OCI-LY3 (cell line): ENCODE data around the gene ERC1.

Experiments
- H2AFZ ChIP-seq: fragments of 200-600, 300-600 bp; shearing (Covaris generic); 2 replicates; pipeline ENCODE4 v1.6.0; 2014; ENCODE audit warnings: antibody characterized with exemption, low read depth, low read length
- H3K27ac ChIP-seq: fragments of 200-600, 300-600 bp; sonication (generic); 2 replicates; pipeline ENCODE4 v1.5.1; 2014; ENCODE audit warnings: mild to moderate bottlenecking, low read length, moderate library complexity, mixed read lengths
- H3K27me3 ChIP-seq: fragments of 200-600, 300-600 bp; sonication (generic); 2 replicates; pipeline ENCODE4 v1.6.1; 2014; ENCODE audit warnings: low read depth, low read length, mixed read lengths
- H3K36me3 ChIP-seq: fragments of 200-600, 300-600 bp; sonication (generic); replicated peaks from 2 replicates; pipeline ENCODE3; 2014; ENCODE audit warnings: low read depth, low read length, mixed read lengths
- H3K4me1 ChIP-seq: fragments of 300-600, 200-600 bp; sonication (generic); 2 replicates; pipeline ENCODE4 v1.6.1; 2014; ENCODE audit warnings: low read length, mixed read lengths
- H3K4me2 ChIP-seq: fragments of 200-600, 300-600 bp; sonication (generic); 2 replicates; pipeline ENCODE4 v1.6.1; 2014; ENCODE audit warnings: low read length, mixed read lengths
- H3K4me3 ChIP-seq: fragments of 300-600, 200-600 bp; sonication (generic); 2 replicates; pipeline ENCODE4 v1.5.1; 2014; ENCODE audit warnings: antibody characterized with exemption, mild to moderate bottlenecking, low read length, moderate library complexity
- H3K79me2 ChIP-seq: fragments of 300-600, 200-600 bp; shearing (Covaris generic); 2 replicates; pipeline ENCODE4 v1.6.1; 2014; ENCODE audit warnings: mild to moderate bottlenecking, low read length, mixed read lengths
- H3K9ac ChIP-seq: fragments of 300-600, 200-600 bp; shearing (Covaris generic); 2 replicates; pipeline ENCODE4 v1.6.0; 2014; ENCODE audit warnings: mild to moderate bottlenecking, low read length, moderate library complexity
- H3K9me3 ChIP-seq: fragments of 200-600, 300-600 bp; shearing (Covaris generic); 2 replicates; pipeline ENCODE4 v1.6.1; 2014; ENCODE audit warnings: low read length, mixed read lengths; ENCODE audit not compliant: insufficient read depth
- H4K20me1 ChIP-seq: fragments of 200-600, 300-600 bp; sonication (generic); 2 replicates; pipeline ENCODE4 v1.6.1; 2016; ENCODE audit warnings: low read length, mixed read lengths; ENCODE audit not compliant: insufficient read depth
- EZH2phosphoT487 ChIP-seq: fragments of 200-600 bp; shearing (Covaris generic); IDR thresholded peaks from 2 replicates; pipeline ENCODE4 v1.6.1; 2018; ENCODE audit warnings: antibody characterized with exemption, mixed run types, low read depth
- TF ChIP-seq, protein P1 (sequence below): fragments of 200-600, 300-600 bp; sonication (generic); IDR thresholded peaks from 2 replicates; pipeline ENCODE4 v1.5.1; 2014; ENCODE audit warnings: antibody characterized with exemption, low read length, low read depth

Gene ERC1

DNA sequence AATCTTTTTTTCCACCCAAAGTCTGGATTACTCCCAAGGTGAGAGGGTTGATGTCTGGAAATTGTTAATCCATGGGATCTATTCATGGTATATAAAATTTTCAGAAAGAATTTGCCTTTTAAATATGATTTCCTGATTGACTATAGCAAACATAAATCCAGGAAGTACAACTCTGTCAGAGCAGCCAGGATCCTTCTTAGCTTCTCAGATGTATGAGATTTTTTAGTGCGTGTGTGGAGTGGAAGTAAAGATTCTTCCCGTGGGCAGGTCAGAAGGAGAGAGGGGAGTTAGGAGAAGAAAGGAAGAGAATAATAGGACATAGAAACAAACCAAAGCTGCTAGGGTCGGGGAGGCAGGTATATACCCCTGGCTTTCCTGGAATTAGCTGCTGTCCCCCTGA lies 444.0 kb downstream of the ERC1 start:
- Histone ChIP-seq H3K4me3 (no peak overlapping the region), H3K36me3 (no peaks in the 10 kb centered on the region), H3K9me3 (no peaks in the 10 kb centered on the region), H3K27ac (no peak overlapping the region), H4K20me1 (no peaks in the 10 kb centered on the region), H3K4me1 (no peaks in the 10 kb centered on the region), H3K79me2 (no peaks in the 10 kb centered on the region), H3K4me2 (no peak overlapping the region), H2AFZ (no peak overlapping the region), H3K9ac (no peak overlapping the region), H3K27me3 (no peaks in the 10 kb centered on the region)
- TF ChIP-seq, protein P1, sequence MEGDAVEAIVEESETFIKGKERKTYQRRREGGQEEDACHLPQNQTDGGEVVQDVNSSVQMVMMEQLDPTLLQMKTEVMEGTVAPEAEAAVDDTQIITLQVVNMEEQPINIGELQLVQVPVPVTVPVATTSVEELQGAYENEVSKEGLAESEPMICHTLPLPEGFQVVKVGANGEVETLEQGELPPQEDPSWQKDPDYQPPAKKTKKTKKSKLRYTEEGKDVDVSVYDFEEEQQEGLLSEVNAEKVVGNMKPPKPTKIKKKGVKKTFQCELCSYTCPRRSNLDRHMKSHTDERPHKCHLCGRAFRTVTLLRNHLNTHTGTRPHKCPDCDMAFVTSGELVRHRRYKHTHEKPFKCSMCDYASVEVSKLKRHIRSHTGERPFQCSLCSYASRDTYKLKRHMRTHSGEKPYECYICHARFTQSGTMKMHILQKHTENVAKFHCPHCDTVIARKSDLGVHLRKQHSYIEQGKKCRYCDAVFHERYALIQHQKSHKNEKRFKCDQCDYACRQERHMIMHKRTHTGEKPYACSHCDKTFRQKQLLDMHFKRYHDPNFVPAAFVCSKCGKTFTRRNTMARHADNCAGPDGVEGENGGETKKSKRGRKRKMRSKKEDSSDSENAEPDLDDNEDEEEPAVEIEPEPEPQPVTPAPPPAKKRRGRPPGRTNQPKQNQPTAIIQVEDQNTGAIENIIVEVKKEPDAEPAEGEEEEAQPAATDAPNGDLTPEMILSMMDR, result no peak
- TF ChIP-seq EZH2phosphoT487, result no peak

GRCh38 chr12:1435456-1435855 lies 444.4 kb downstream of the ERC1 start:
- no peak overlapping the region for H3K4me3 ChIP-seq
- H3K4me1 ChIP-seq, result no peaks in the 10 kb centered on the region
- no peaks in the 10 kb centered on the region for H3K9me3 ChIP-seq
- H2AFZ ChIP-seq, result no peak overlapping the region
- H3K4me2 ChIP-seq, result no peak overlapping the region
- no peak for TF ChIP-seq EZH2phosphoT487
- no peak overlapping the region for H3K9ac ChIP-seq
- H3K27ac ChIP-seq, result no peak overlapping the region
- H4K20me1 ChIP-seq, result no peaks in the 10 kb centered on the region
- no peaks in the 10 kb centered on the region for H3K36me3 ChIP-seq
- H3K79me2 ChIP-seq, result no peaks in the 10 kb centered on the region
- no peaks in the 10 kb centered on the region for H3K27me3 ChIP-seq

DNA sequence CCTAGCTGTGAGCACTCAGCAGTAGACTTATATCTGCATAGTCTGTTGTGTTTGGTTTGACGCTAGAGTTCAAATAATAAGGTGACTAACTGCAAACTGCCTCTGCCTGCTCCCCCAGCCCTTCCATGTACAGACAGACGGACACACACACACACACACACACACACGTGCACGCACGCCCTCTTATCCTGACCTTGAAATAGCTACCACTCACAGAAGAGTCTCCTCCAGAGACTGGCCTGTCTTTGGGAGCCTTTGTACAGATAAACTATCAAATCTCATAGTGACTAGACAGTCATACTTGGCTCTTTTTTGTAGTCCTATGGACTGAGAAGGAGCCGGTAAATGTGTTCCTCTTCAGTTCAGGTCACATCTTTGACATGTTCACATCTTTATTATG lies 445.0 kb downstream of the ERC1 start:
- TF ChIP-seq, protein P1, result no peak
- TF ChIP-seq EZH2phosphoT487, result no peak
- no peak overlapping the region for H3K9ac ChIP-seq
- H3K9me3 ChIP-seq, result no peaks in the 10 kb centered on the region
- H3K4me2 ChIP-seq, result no peak overlapping the region
- H3K27me3 ChIP-seq, result no peaks in the 10 kb centered on the region
- no peaks in the 10 kb centered on the region for H3K36me3 ChIP-seq
- H3K27ac ChIP-seq, result no peak overlapping the region
- H3K4me1 ChIP-seq, result no peaks in the 10 kb centered on the region
- no peaks in the 10 kb centered on the region for H4K20me1 ChIP-seq
- H3K79me2 ChIP-seq, result no peaks in the 10 kb centered on the region
- H3K4me3 ChIP-seq, result no peak overlapping the region
- no peak overlapping the region for H2AFZ ChIP-seq

- Histone ChIP-seq H3K27ac (no peak overlapping the region), H3K79me2 (no peaks in the 10 kb centered on the region), H3K9me3 (no peaks in the 10 kb centered on the region), H3K27me3 (no peaks in the 10 kb centered on the region), H2AFZ (no peak overlapping the region), H3K9ac (no peak overlapping the region), H3K4me2 (no peak overlapping the region), H3K4me1 (no peaks in the 10 kb centered on the region), H3K36me3 (no peaks in the 10 kb centered on the region), H3K4me3 (no peak overlapping the region), H4K20me1 (no peaks in the 10 kb centered on the region)
- TF ChIP-seq, protein P1, result no peak
- TF ChIP-seq EZH2phosphoT487, result no peak
Measured at GRCh38 chr12:1436981-1437380, 446.0 kb downstream of the ERC1 start.

GRCh38 chr12:1439201-1439600 lies 448.2 kb downstream of the ERC1 start:
- Histone ChIP-seq H2AFZ (no peak overlapping the region), H3K79me2 (no peaks in the 10 kb centered on the region), H3K4me1 (peaks cover 10% of the 10 kb centered on the region), H3K27me3 (no peaks in the 10 kb centered on the region), H3K4me2 (no peak overlapping the region), H3K27ac (no peak overlapping the region), H4K20me1 (no peaks in the 10 kb centered on the region), H3K9ac (no peak overlapping the region), H3K36me3 (no peaks in the 10 kb centered on the region), H3K4me3 (no peak overlapping the region), H3K9me3 (no peaks in the 10 kb centered on the region)
- TF ChIP-seq, protein P1, result no peak
- TF ChIP-seq EZH2phosphoT487, result no peak
